ENCODE data around the gene UGT1A10.

Gene UGT1A10

DNA sequence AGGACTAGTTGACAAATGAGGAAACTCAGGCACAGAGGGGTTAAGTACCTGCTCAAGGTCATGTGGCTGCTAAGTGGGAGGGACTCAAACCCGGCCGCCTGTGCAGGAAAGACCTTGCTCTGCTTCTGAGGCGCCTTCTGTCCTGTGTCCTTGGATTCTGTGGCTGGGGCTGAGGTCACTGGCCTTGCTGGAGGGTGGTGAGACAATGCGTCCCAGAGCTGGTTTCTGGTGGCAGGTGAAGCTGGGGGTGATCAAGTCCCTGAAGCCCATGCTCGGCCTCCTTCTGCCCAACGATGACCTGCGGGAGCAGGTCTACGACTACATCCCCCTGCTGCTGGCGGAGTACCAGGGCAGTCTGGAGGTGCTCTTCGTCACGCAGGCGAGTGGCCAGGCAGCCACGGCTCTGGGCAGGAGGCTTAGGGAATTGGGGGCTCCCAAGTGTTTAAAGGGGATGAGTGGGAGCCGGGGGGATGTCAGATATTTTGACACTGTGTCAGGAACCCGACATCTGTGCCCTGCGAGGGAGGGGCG, 157.9 kb downstream of the UGT1A10 start:
- TF ChIP-seq, protein P1, sequence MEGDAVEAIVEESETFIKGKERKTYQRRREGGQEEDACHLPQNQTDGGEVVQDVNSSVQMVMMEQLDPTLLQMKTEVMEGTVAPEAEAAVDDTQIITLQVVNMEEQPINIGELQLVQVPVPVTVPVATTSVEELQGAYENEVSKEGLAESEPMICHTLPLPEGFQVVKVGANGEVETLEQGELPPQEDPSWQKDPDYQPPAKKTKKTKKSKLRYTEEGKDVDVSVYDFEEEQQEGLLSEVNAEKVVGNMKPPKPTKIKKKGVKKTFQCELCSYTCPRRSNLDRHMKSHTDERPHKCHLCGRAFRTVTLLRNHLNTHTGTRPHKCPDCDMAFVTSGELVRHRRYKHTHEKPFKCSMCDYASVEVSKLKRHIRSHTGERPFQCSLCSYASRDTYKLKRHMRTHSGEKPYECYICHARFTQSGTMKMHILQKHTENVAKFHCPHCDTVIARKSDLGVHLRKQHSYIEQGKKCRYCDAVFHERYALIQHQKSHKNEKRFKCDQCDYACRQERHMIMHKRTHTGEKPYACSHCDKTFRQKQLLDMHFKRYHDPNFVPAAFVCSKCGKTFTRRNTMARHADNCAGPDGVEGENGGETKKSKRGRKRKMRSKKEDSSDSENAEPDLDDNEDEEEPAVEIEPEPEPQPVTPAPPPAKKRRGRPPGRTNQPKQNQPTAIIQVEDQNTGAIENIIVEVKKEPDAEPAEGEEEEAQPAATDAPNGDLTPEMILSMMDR (conservative IDR thresholded peaks at IDR 0.05; ENCODE audit: control insufficient read depth, insufficient read depth, low read depth, low read length): no peak
- DNase-seq (ENCODE audit: low read depth): no peak
- no peak overlapping the region for H3K4me3 ChIP-seq (ENCODE audit: control insufficient read depth, low read depth, low read length)

- TF ChIP-seq, protein P1 (conservative IDR thresholded peaks at IDR 0.05; ENCODE audit: control insufficient read depth, insufficient read depth, low read depth, low read length): no peak
- no peak overlapping the region for H3K4me3 ChIP-seq (ENCODE audit: control insufficient read depth, low read depth, low read length)
- no peak for DNase-seq (ENCODE audit: low read depth)
These were observed 159.5 kb downstream of the UGT1A10 start for GRCh38 chr2:233795735-233796171.

DNA sequence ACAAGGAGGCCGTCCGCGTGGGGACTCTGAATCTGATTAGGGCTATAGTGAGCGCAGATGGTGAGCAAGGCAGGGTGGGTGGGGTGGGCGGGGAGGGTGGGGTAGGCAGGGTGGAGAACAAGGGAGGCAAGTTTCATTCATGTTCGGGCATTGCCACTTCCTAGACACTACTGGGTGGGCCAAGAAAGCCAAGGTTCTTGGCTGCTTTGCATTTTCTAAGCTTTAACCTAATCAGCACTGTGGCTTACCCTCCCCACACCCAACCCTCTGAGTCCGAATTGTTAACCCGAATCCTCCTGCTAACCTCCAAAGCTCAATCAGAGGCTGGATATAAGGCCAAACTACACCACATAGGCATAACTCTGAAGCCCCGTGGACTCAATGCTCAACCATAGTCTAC, 160.0 kb downstream of the UGT1A10 start:
- TF ChIP-seq, protein P1 (conservative IDR thresholded peaks at IDR 0.05; ENCODE audit: control insufficient read depth, insufficient read depth, low read depth, low read length): no peak

GRCh38 chr2:233798335-233799086, 162.3 kb downstream of the UGT1A10 start:
- TF ChIP-seq, protein P1 (conservative IDR thresholded peaks at IDR 0.05; ENCODE audit: control insufficient read depth, insufficient read depth, low read depth, low read length): no peak
- H3K4me3 ChIP-seq (ENCODE audit: control insufficient read depth, low read depth, low read length): no peak overlapping the region
- DNase-seq (ENCODE audit: low read depth): no peak

More for the DNA sequence above, 160.0 kb downstream of the UGT1A10 start:
- no peak overlapping the region for H3K4me3 ChIP-seq (ENCODE audit: control insufficient read depth, low read depth, low read length)
- DNase-seq (ENCODE audit: low read depth): no peak

DNA sequence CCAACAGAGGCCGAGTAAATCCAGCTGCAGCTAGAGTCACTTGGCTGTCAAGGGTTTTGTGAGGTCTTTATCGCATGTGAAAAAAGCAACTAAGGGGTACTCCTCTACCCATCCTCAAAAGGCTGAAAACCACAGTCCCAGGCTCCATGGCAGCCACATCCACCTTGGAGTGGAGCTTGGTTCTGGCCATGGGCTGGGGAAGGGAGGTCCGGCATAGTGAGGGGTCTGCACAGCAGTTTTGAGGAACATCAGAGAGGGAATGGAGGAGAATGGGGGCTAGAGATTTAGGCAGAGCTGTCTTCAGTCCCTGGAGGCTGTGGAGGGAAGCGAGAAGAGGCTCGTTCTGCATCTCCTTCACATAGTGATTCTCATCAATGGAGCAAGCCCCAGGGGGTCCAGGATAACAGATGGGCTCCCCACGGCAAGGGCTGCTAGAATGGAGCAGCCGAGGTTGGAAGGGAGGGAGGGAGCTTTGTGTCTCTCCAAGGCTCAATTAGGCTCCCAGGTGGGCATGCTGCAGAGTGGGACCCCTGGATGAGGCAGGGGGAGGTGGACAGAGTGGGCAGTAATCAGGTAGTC, 162.9 kb downstream of the UGT1A10 start:
- DNase-seq (ENCODE audit: low read depth): no peak
- no peak overlapping the region for H3K4me3 ChIP-seq (ENCODE audit: control insufficient read depth, low read depth, low read length)
- TF ChIP-seq, protein P1 (conservative IDR thresholded peaks at IDR 0.05; ENCODE audit: control insufficient read depth, insufficient read depth, low read depth, low read length): no peak

- no peak overlapping the region for H3K4me3 ChIP-seq (ENCODE audit: control insufficient read depth, low read depth, low read length)
- DNase-seq (ENCODE audit: low read depth): no peak
- TF ChIP-seq, protein P1 (conservative IDR thresholded peaks at IDR 0.05; ENCODE audit: control insufficient read depth, insufficient read depth, low read depth, low read length): no peak
These were observed 163.5 kb downstream of the UGT1A10 start for GRCh38 chr2:233799716-233800115.

Measured in fibroblast of mammary gland (primary cell).